HepG2 (cell line): ENCODE data around the gene SAE1. TPM values are rescaled to one million over a fixed set of nuclear protein-coding genes. Genes with fewer than 3 reads are reported as not detected.

Experiments used
- ARID5B ChIP-seq: IDR thresholded peaks from 2 replicates; pipeline ENCODE4 v1.4.0; 2020; ENCODE audit warnings: mild to moderate bottlenecking, missing genetic modification reagents
- ARNT2 ChIP-seq: sonication (generic); formaldehyde crosslinking; IDR thresholded peaks from 2 replicates; pipeline ENCODE4 v1.8.0; 2022; ENCODE audit warnings: mild to moderate bottlenecking, low read depth, missing genetic modification reagents, moderate library complexity
- CHD2 ChIP-seq: IDR thresholded peaks from 2 replicates; pipeline ENCODE4 v1.6.1; 2011; ENCODE audit warnings: low read depth, low read length, improper control_type of control experiment
- EED ChIP-seq: sonication (generic); formaldehyde crosslinking; IDR thresholded peaks from 2 replicates; pipeline ENCODE4 v1.5.0; 2020; ENCODE audit warnings: mild to moderate bottlenecking, missing genetic modification reagents
- GABPA ChIP-seq, 2 experiments: IDR thresholded peaks; 2 replicates each; pipeline ENCODE4 v1.6.1; 2011 to 2016; ENCODE audit warnings: low read depth in 2 of 2, low read length in 1 of 2, missing biosample characterization in 1 of 2, missing genetic modification characterization in 1 of 2
- HCFC1 ChIP-seq: fragments of 150-350 bp; IDR thresholded peaks from 2 replicates; pipeline ENCODE4 v1.6.1; 2014; ENCODE audit warnings: low read depth, low read length
- IKZF1 ChIP-seq: fragments of 450-650 bp; IDR thresholded peaks from 2 replicates; pipeline ENCODE4 v1.7.1; 2016
- ISL2 ChIP-seq: sonication (generic); formaldehyde crosslinking; IDR thresholded peaks from 2 replicates; pipeline ENCODE4 v1.5.0; 2020; ENCODE audit warnings: missing genetic modification reagents
- ISX ChIP-seq: sonication (generic); formaldehyde crosslinking; conservative IDR thresholded peaks from 2 replicates; pipeline ENCODE4 v1.5.0; 2020; ENCODE audit warnings: missing genetic modification reagents
- RBFOX2 ChIP-seq: fragments of 200-400 bp; formaldehyde crosslinking; IDR thresholded peaks from 2 replicates; pipeline ENCODE4 v1.6.1; 2017; ENCODE audit warnings: low read depth, mild to moderate bottlenecking, low read length
- REL ChIP-seq: sonication (generic); formaldehyde crosslinking; conservative IDR thresholded peaks from 2 replicates; pipeline ENCODE4 v1.8.0; 2022; ENCODE audit warnings: mild to moderate bottlenecking, missing genetic modification reagents, moderate library complexity
- ZBTB3 ChIP-seq: sonication (generic); formaldehyde crosslinking; IDR thresholded peaks from 2 replicates; pipeline ENCODE4 v1.4.0; 2020; ENCODE audit warnings: low read depth, mild to moderate bottlenecking, moderate library complexity, missing genetic modification reagents, borderline replicate concordance
- ZFP91 ChIP-seq: sonication (generic); formaldehyde crosslinking; IDR thresholded peaks from 2 replicates; pipeline ENCODE4 v1.9.0; 2022; ENCODE audit warnings: missing genetic modification reagents, mild to moderate bottlenecking, borderline replicate concordance
- ZMYM2 ChIP-seq: sonication (generic); formaldehyde crosslinking; IDR thresholded peaks from 2 replicates; pipeline ENCODE4 v1.8.0; 2022; ENCODE audit warnings: mild to moderate bottlenecking, missing genetic modification reagents
- ZNF121 ChIP-seq: sonication (generic); formaldehyde crosslinking; IDR thresholded peaks from 2 replicates; pipeline ENCODE4 v1.5.0; 2020; ENCODE audit warnings: mild to moderate bottlenecking, missing genetic modification reagents
- ZNF142 ChIP-seq: sonication (generic); formaldehyde crosslinking; IDR thresholded peaks from 2 replicates; pipeline ENCODE4 v1.4.0; 2020; ENCODE audit warnings: missing genetic modification reagents
- ZNF616 ChIP-seq: sonication (generic); formaldehyde crosslinking; IDR thresholded peaks from 2 replicates; pipeline ENCODE4 v1.5.0; 2020; ENCODE audit warnings: low read depth, mild to moderate bottlenecking, missing genetic modification reagents
- ZNF724P ChIP-seq: sonication (generic); formaldehyde crosslinking; IDR thresholded peaks from 2 replicates; pipeline ENCODE4 v1.8.0; 2022; ENCODE audit warnings: missing genetic modification reagents, borderline replicate concordance
- ZNF768 ChIP-seq: sonication (generic); formaldehyde crosslinking; IDR thresholded peaks from 2 replicates; pipeline ENCODE4 v1.4.0; 2020; ENCODE audit warnings: missing genetic modification reagents
- ZNF878 ChIP-seq: sonication (generic); formaldehyde crosslinking; IDR thresholded peaks from 2 replicates; pipeline ENCODE4 v1.8.1; 2023; ENCODE audit warnings: mild to moderate bottlenecking, missing genetic modification reagents, moderate library complexity
- polyA plus RNA-seq, 8 experiments: library from polyadenylated mRNA; depleted of rRNA in 3 of 8; stranded (reverse) in 7 of 8; unstranded in 1 of 8; fragments of >200 nt; fragmentation: Illumina TruSeq in 4 of 8; extraction: Trizol in 4 of 8; gene quantifications; 2 replicates each; pipeline versions ENCODE4 v1.2.1 to v1.2.3, GENCODE V29; 2011 to 2016; ENCODE audit warnings: low read depth in 4 of 8, missing spikeins in 1 of 8, mixed read lengths in 1 of 8; ENCODE audit not compliant: insufficient read depth in 1 of 8
- total RNA-seq, 5 experiments: library from RNA; depleted of rRNA; stranded (reverse); fragments of >200 nt; fragmentation: Illumina TruSeq; extraction: Trizol; gene quantifications; 2 replicates each; pipeline ENCODE4 v1.2.3, GENCODE V29; 2016; ENCODE audit warnings: low read depth in 1 of 5

Gene SAE1
- total and polyA plus RNA-seq, 2 of the 13 experiments (the other 11 are each of a cell fraction or from before 2014, with no cell fraction given) = 87.6 to 197 TPM

GRCh38 chr19:47258895-47259555, 128.4 kb downstream of the SAE1 start (continued):
- TF ChIP-seq ZNF142 (CRISPR knock-in tag) (no peak), ISX (CRISPR knock-in tag) (no peak), IKZF1 (no peak), CHD2 (no peak), ZMYM2 (CRISPR knock-in tag) (no peak), ZNF616 (CRISPR knock-in tag) (no peak), HCFC1 (no peak), GABPA (IDR thresholded peaks at IDR 0.05; ENCODE audit: low read depth, low read length) (no peak), GABPA (CRISPR knock-in tag; IDR thresholded peaks at IDR 0.05; ENCODE audit: low read depth) (no peak), ZNF121 (CRISPR knock-in tag) (peak; percentile 47), ARNT2 (CRISPR knock-in tag) (no peak), RBFOX2 (no peak), ZBTB3 (CRISPR knock-in tag) (no peak), ARID5B (no peak), ZNF724P (no peak), ZNF768 (CRISPR knock-in tag) (peak; percentile 49; the same call in 1 of the 2 replicates), ISL2 (CRISPR knock-in tag) (no peak), REL (CRISPR knock-in tag) (no peak), EED (CRISPR knock-in tag) (no peak), ZFP91 (no peak), ZNF878 (CRISPR knock-in tag) (no peak)
